CD4-positive, alpha-beta T cell treated with Interleukin-17A for 4 hours (primary cell): ENCODE results near the gene ANK3.

Experiments
- DNase-seq: peaks from one replicate; pipeline ENCODE4 v3.0.0-alpha.2; 2020; ENCODE audit warnings: mixed read lengths

Gene ANK3

GRCh38 chr10:60167050-60167449 is 222.6 kb downstream of the ANK3 start:
- no peak for DNase-seq

- DNase-seq, result no peak
Measured at GRCh38 chr10:60163786-60164185, 225.9 kb downstream of the ANK3 start.

- DNase-seq, result no peak
Measured at GRCh38 chr10:60162631-60163030, 227.0 kb downstream of the ANK3 start.

- no peak for DNase-seq
Measured at GRCh38 chr10:60155943-60156683, 233.6 kb downstream of the ANK3 start.

GRCh38 chr10:60155099-60155877 is 234.4 kb downstream of the ANK3 start:
- no peak for DNase-seq

GRCh38 chr10:60149003-60149402 is 240.7 kb downstream of the ANK3 start:
- DNase-seq, result no peak

- DNase-seq, result no peak
Measured at GRCh38 chr10:60148266-60148840, 241.3 kb downstream of the ANK3 start.

GRCh38 chr10:60147576-60148265 is 242.0 kb downstream of the ANK3 start:
- DNase-seq, result no peak

GRCh38 chr10:60147025-60147424 is 242.7 kb downstream of the ANK3 start:
- DNase-seq, result no peak

GRCh38 chr10:60144099-60144498 is 245.6 kb downstream of the ANK3 start:
- no peak for DNase-seq

GRCh38 chr10:60142736-60143135 is 246.9 kb downstream of the ANK3 start:
- DNase-seq, result no peak

- no peak for DNase-seq
Measured at GRCh38 chr10:60141896-60142559, 247.6 kb downstream of the ANK3 start.

- DNase-seq, result no peak
Measured at GRCh38 chr10:60140651-60141632, 248.7 kb downstream of the ANK3 start.

- no peak for DNase-seq
Measured at GRCh38 chr10:60139798-60140566, 249.7 kb downstream of the ANK3 start.

GRCh38 chr10:60139290-60139689 is 250.4 kb downstream of the ANK3 start:
- no peak for DNase-seq

- DNase-seq, result no peak
Measured at GRCh38 chr10:60138842-60139241, 250.8 kb downstream of the ANK3 start.

- no peak for DNase-seq
Measured at GRCh38 chr10:60138026-60138425, 251.6 kb downstream of the ANK3 start.

GRCh38 chr10:60137292-60137992 is 252.2 kb downstream of the ANK3 start:
- no peak for DNase-seq

- DNase-seq, result no peak
Measured at GRCh38 chr10:60135020-60135419, 254.7 kb downstream of the ANK3 start.

GRCh38 chr10:60134548-60134947 is 255.1 kb downstream of the ANK3 start:
- DNase-seq, result no peak
